Measurements from ENCODE around the gene PLSCR3.

The PLSCR3 gene

GRCh38 chr17:7392696-7393612 is 1.4 kb downstream of the PLSCR3 start:
- H3K9me3 ChIP-seq (ENCODE audit: control extremely low read depth in 1 of 5, control insufficient read depth in 4 of 5, insufficient read depth in 2 of 5, low read depth in 1 of 5, low read length in 4 of 5), result no peaks in the 10 kb centered on the region
- peaks cover 0 to 20% (median 6%) of the 10 kb centered on the region in 4 experiments for H3K36me3 ChIP-seq (ENCODE audit: control insufficient read depth in 4 of 4, insufficient read depth in 4 of 4, low read length in 3 of 4)
- H3K27me3 ChIP-seq (replicated peaks in 2 of 5; ENCODE audit: control insufficient read depth in 4 of 5, insufficient read depth in 5 of 5, low read length in 4 of 5), result no peaks in the 10 kb centered on the region
- ChIA-PET CTCF (interaction anchor here (0.5 to 1.9 kb wide), 9 partner anchors 10 to 161 kb away, joined by 3 to 8 read pairs (median 3); partner anchors contain the start of genes TMEM256, TMEM95 and TNK1), POLR2A (interaction anchor here (0.5 to 1.2 kb wide), 2 partner anchors 92 to 112 kb away, joined by 3 to 4 read pairs; partner anchors contain the start of gene POLR2A)
- WGBS (ENCODE audit: insufficient coverage), result 92% methylated on average over 31 of the region's 42 CpGs
- H3K4me3 ChIP-seq (ENCODE audit: control insufficient read depth in 1 of 7, extremely low read depth in 1 of 7, insufficient read depth in 4 of 7, low read depth in 2 of 7, low read length in 6 of 7), result peak overlapping the region in 4 of 7 experiments; percentile 72 to 87 (median 79)
- peaks cover 0 to 19% (median 15%) of the 10 kb centered on the region in 4 experiments for H3K4me1 ChIP-seq (ENCODE audit: control extremely low read depth in 1 of 4, control insufficient read depth in 4 of 4, insufficient read depth in 4 of 4, low read length in 3 of 4)
- no peak overlapping the region for H3K27ac ChIP-seq (ENCODE audit: insufficient read depth in 1 of 2, low read depth in 1 of 2, low read length in 2 of 2, poor library complexity in 1 of 2, severe bottlenecking in 2 of 2)
- DNase-seq, result no peak

- Histone ChIP-seq H3K4me1 (ENCODE audit: control extremely low read depth in 1 of 4, control insufficient read depth in 4 of 4, insufficient read depth in 4 of 4, low read length in 3 of 4) (peaks cover 0 to 19% (median 15%) of the 10 kb centered on the region in 4 experiments), H3K27me3 (replicated peaks in 2 of 5; ENCODE audit: control insufficient read depth in 4 of 5, insufficient read depth in 5 of 5, low read length in 4 of 5) (no peaks in the 10 kb centered on the region), H3K27ac (ENCODE audit: insufficient read depth in 1 of 2, low read depth in 1 of 2, low read length in 2 of 2, poor library complexity in 1 of 2, severe bottlenecking in 2 of 2) (no peak overlapping the region), H3K4me3 (ENCODE audit: control insufficient read depth in 1 of 7, extremely low read depth in 1 of 7, insufficient read depth in 4 of 7, low read depth in 2 of 7, low read length in 6 of 7) (no peak overlapping the region), H3K36me3 (ENCODE audit: control insufficient read depth in 4 of 4, insufficient read depth in 4 of 4, low read length in 3 of 4) (peaks cover 0 to 20% (median 7%) of the 10 kb centered on the region in 4 experiments), H3K9me3 (ENCODE audit: control extremely low read depth in 1 of 5, control insufficient read depth in 4 of 5, insufficient read depth in 2 of 5, low read depth in 1 of 5, low read length in 4 of 5) (no peaks in the 10 kb centered on the region)
- ChIA-PET CTCF (interaction anchor here (1.7 kb wide), 1 partner anchor 22 kb away, joined by 7 read pairs; no protein-coding TSS in a partner anchor), POLR2A (no interaction called here)
- WGBS (ENCODE audit: insufficient coverage), result 44% methylated on average over 2 of the region's 2 CpGs
- DNase-seq, result no peak
Measured at GRCh38 chr17:7391307-7391706, 3.0 kb downstream of the PLSCR3 start.

GRCh38 chr17:7389924-7390910 is 4.1 kb downstream of the PLSCR3 start:
- Histone ChIP-seq H3K27ac (ENCODE audit: insufficient read depth in 1 of 2, low read depth in 1 of 2, low read length in 2 of 2, poor library complexity in 1 of 2, severe bottlenecking in 2 of 2) (no peak overlapping the region), H3K4me3 (ENCODE audit: control insufficient read depth in 1 of 7, extremely low read depth in 1 of 7, insufficient read depth in 4 of 7, low read depth in 2 of 7, low read length in 6 of 7) (no peak overlapping the region), H3K4me1 (ENCODE audit: control extremely low read depth in 1 of 4, control insufficient read depth in 4 of 4, insufficient read depth in 4 of 4, low read length in 3 of 4) (peaks cover 0 to 19% (median 15%) of the 10 kb centered on the region in 4 experiments), H3K9me3 (ENCODE audit: control extremely low read depth in 1 of 5, control insufficient read depth in 4 of 5, insufficient read depth in 2 of 5, low read depth in 1 of 5, low read length in 4 of 5) (no peaks in the 10 kb centered on the region), H3K27me3 (replicated peaks in 2 of 5; ENCODE audit: control insufficient read depth in 4 of 5, insufficient read depth in 5 of 5, low read length in 4 of 5) (no peaks in the 10 kb centered on the region), H3K36me3 (ENCODE audit: control insufficient read depth in 4 of 4, insufficient read depth in 4 of 4, low read length in 3 of 4) (peaks cover 0 to 20% (median 7%) of the 10 kb centered on the region in 4 experiments)
- POLR2A ChIA-PET, result no interaction called here
- DNase-seq, result no peak
- 94% methylated on average over 9 of the region's 19 CpGs for WGBS (ENCODE audit: insufficient coverage)
- CTCF ChIA-PET, result no interaction called here

GRCh38 chr17:7388856-7389255 is 5.5 kb downstream of the PLSCR3 start:
- ChIA-PET CTCF (interaction anchor here (1.7 kb wide), 1 partner anchor 19 kb away, joined by 3 read pairs; the partner anchor contains the start of gene NLGN2), POLR2A (no interaction called here)
- DNase-seq, result no peak
- Histone ChIP-seq H3K36me3 (ENCODE audit: control insufficient read depth in 4 of 4, insufficient read depth in 4 of 4, low read length in 3 of 4) (peaks cover 0 to 20% (median 7%) of the 10 kb centered on the region in 4 experiments), H3K9me3 (ENCODE audit: control extremely low read depth in 1 of 5, control insufficient read depth in 4 of 5, insufficient read depth in 2 of 5, low read depth in 1 of 5, low read length in 4 of 5) (no peaks in the 10 kb centered on the region), H3K4me1 (ENCODE audit: control extremely low read depth in 1 of 4, control insufficient read depth in 4 of 4, insufficient read depth in 4 of 4, low read length in 3 of 4) (peaks cover 0 to 14% (median 12%) of the 10 kb centered on the region in 4 experiments), H3K4me3 (ENCODE audit: control insufficient read depth in 1 of 7, extremely low read depth in 1 of 7, insufficient read depth in 4 of 7, low read depth in 2 of 7, low read length in 6 of 7) (no peak overlapping the region), H3K27ac (ENCODE audit: insufficient read depth in 1 of 2, low read depth in 1 of 2, low read length in 2 of 2, poor library complexity in 1 of 2, severe bottlenecking in 2 of 2) (no peak overlapping the region), H3K27me3 (replicated peaks in 2 of 5; ENCODE audit: control insufficient read depth in 4 of 5, insufficient read depth in 5 of 5, low read length in 4 of 5) (peaks cover 0 to 5% (median 0%) of the 10 kb centered on the region in 5 experiments)
- WGBS (ENCODE audit: insufficient coverage), result 97% methylated on average over 9 of the region's 10 CpGs

GRCh38 chr17:7384489-7385081 is 9.7 kb downstream of the PLSCR3 start:
- Histone ChIP-seq H3K27me3 (replicated peaks in 2 of 5; ENCODE audit: control insufficient read depth in 4 of 5, insufficient read depth in 5 of 5, low read length in 4 of 5) (peaks cover under 1 to 38% (median 23%) of the 10 kb centered on the region in 5 experiments), H3K4me1 (ENCODE audit: control extremely low read depth in 1 of 4, control insufficient read depth in 4 of 4, insufficient read depth in 4 of 4, low read length in 3 of 4) (peaks cover 0 to 31% (median 18%) of the 10 kb centered on the region in 4 experiments), H3K27ac (ENCODE audit: insufficient read depth in 1 of 2, low read depth in 1 of 2, low read length in 2 of 2, poor library complexity in 1 of 2, severe bottlenecking in 2 of 2) (no peak overlapping the region), H3K4me3 (ENCODE audit: control insufficient read depth in 1 of 7, extremely low read depth in 1 of 7, insufficient read depth in 4 of 7, low read depth in 2 of 7, low read length in 6 of 7) (peak overlapping the region in 6 of 7 experiments; percentile 48 to 81 (median 62)), H3K36me3 (ENCODE audit: control insufficient read depth in 4 of 4, insufficient read depth in 4 of 4, low read length in 3 of 4) (peaks cover 0 to 10% (median 5%) of the 10 kb centered on the region in 4 experiments), H3K9me3 (ENCODE audit: control extremely low read depth in 1 of 5, control insufficient read depth in 4 of 5, insufficient read depth in 2 of 5, low read depth in 1 of 5, low read length in 4 of 5) (peaks cover 0 to 6% (median 0%) of the 10 kb centered on the region in 5 experiments)
- ChIA-PET CTCF (interaction anchor here (1.2 to 1.9 kb wide), 2 partner anchors 12 to 52 kb away, joined by 4 to 5 read pairs; no protein-coding TSS in a partner anchor), POLR2A (interaction anchor here (0.7 to 1.1 kb wide), 2 partner anchors 18 to 29 kb away, joined by 3 to 4 read pairs; no protein-coding TSS in a partner anchor)
- DNase-seq, result no peak
- WGBS (ENCODE audit: insufficient coverage), result 53% methylated on average over 22 of the region's 23 CpGs
